K562 (cell line): ENCODE measurements around the gene DNALI1. TPM values are rescaled to one million over a fixed set of nuclear protein-coding genes. Genes with fewer than 3 reads are reported as not detected.

ENCODE experiments used
- DPF2 ChIP-seq: fragments of 450-650 bp; IDR thresholded peaks from 2 replicates; pipeline ENCODE4 v1.6.1; 2016
- HDAC1 ChIP-seq, 2 experiments: fragments of 450-650 bp; IDR thresholded peaks; 2 replicates each; pipeline ENCODE4 v1.6.1; 2016 to 2017; ENCODE audit warnings: inconsistent platforms in 1 of 2, mild to moderate bottlenecking in 1 of 2, moderate library complexity in 1 of 2
- PBX2 ChIP-seq, 2 experiments: IDR thresholded peaks in 1 of 2; conservative IDR thresholded peaks in 1 of 2; 2 replicates each; pipeline ENCODE4 v1.6.1; 2016; ENCODE audit warnings: low read depth in 2 of 2, mild to moderate bottlenecking in 1 of 2, missing compliant biosample characterization in 1 of 2, missing genetic modification characterization in 1 of 2, moderate library complexity in 1 of 2
- RAD51 ChIP-seq: fragments of 450-650 bp; IDR thresholded peaks from 2 replicates; pipeline ENCODE4 v1.7.1; 2016; ENCODE audit warnings: low read depth, mild to moderate bottlenecking, borderline replicate concordance
- RFX7 ChIP-seq: fragments of 250-450 bp; sonication (Bioruptor Pico); IDR thresholded peaks from 2 replicates; pipeline ENCODE4 v1.5.1; 2021; ENCODE audit warnings: mild to moderate bottlenecking
- SP1 ChIP-seq: sonication (generic); formaldehyde crosslinking; IDR thresholded peaks from 2 replicates; pipeline ENCODE4 v1.8.1; 2022; ENCODE audit warnings: mild to moderate bottlenecking, missing genetic modification reagents
- SP2 ChIP-seq: IDR thresholded peaks from 2 replicates; pipeline ENCODE4 v1.6.1; 2011; ENCODE audit warnings: mild to moderate bottlenecking, low read depth, low read length, moderate library complexity; ENCODE audit not compliant: poor library complexity, severe bottlenecking; ENCODE audit errors: extremely low read depth
- TBP ChIP-seq: optimal IDR thresholded peaks from 2 replicates; pipeline ENCODE3; 2011; ENCODE audit warnings: low read depth, low read length, improper control_type of control experiment
- ZNF253 ChIP-seq: fragments of 250-450 bp; sonication (Bioruptor Pico); conservative IDR thresholded peaks from 2 replicates; pipeline ENCODE4 v1.6.1; 2021; ENCODE audit warnings: mild to moderate bottlenecking
- ZNF551 ChIP-seq: fragments of 250-450 bp; sonication (Bioruptor Pico); IDR thresholded peaks from 2 replicates; pipeline ENCODE4 v1.5.0; 2021; ENCODE audit warnings: mild to moderate bottlenecking, moderate library complexity
- ZNF785 ChIP-seq: fragments of 250-450 bp; sonication (Bioruptor Pico); IDR thresholded peaks from 2 replicates; pipeline ENCODE4 v1.4.0; 2020; ENCODE audit warnings: mild to moderate bottlenecking
- polyA plus RNA-seq, 8 experiments: library from polyadenylated mRNA; depleted of rRNA in 4 of 8; stranded (reverse) in 5 of 8; unstranded in 3 of 8; fragments of >200 nt; fragmentation: Nextera tagmentation in 2 of 8; fragmentation: Illumina TruSeq in 1 of 8; extraction: Ambion mirVana in 2 of 8; extraction: Trizol in 1 of 8; gene quantifications; 2 replicates each; pipeline versions ENCODE4 v1.2.1 to v1.2.3, GENCODE V29; 2011 to 2014; ENCODE audit warnings: inconsistent platforms in 1 of 8, missing spikeins in 1 of 8
- total RNA-seq, 7 experiments: library from RNA; depleted of rRNA in 6 of 7; stranded (reverse); fragments of >200 nt in 6 of 7; fragmentation: Illumina TruSeq in 2 of 7; extraction: Trizol in 2 of 7; gene quantifications; 2 replicates each; pipeline versions ENCODE4 v1.2.1 to v1.2.3, GENCODE V29; 2011 to 2021; ENCODE audit warnings: low replicate concordance in 1 of 7
- TF ChIP-seq, protein P1 (sequence below): fragments of 250-450 bp; sonication (Bioruptor Pico); IDR thresholded peaks from 2 replicates; pipeline ENCODE4 v1.4.0; 2020
- TF ChIP-seq, protein P2 (sequence below): fragments of 250-450 bp; sonication (Bioruptor Pico); IDR thresholded peaks from 2 replicates; pipeline ENCODE4 v1.4.0; 2020; ENCODE audit warnings: mild to moderate bottlenecking, moderate library complexity, borderline replicate concordance
- TF ChIP-seq, protein P3 (sequence below): IDR thresholded peaks from 2 replicates; pipeline ENCODE4 v1.6.1; 2012; ENCODE audit warnings: low read depth, low read length, improper control_type of control experiment, borderline replicate concordance

Gene DNALI1
- total and polyA plus RNA-seq, 9 of the 15 experiments (the other 6 are each of a cell fraction or from before 2014, with no cell fraction given): 0.87 to 5.6 (median 1.2) TPM

- no peak for TF ChIP-seq PBX2 (CRISPR knock-in tag; IDR thresholded peaks at IDR 0.05; ENCODE audit: low read depth)
- peak; percentile 20; the same call in 1 of the 2 replicates for TF ChIP-seq PBX2 (tag; conservative IDR thresholded peaks at IDR 0.05; ENCODE audit: low read depth)
- no peak for TF ChIP-seq ZNF253 (CRISPR knock-in tag)
- TF ChIP-seq, protein P1, sequence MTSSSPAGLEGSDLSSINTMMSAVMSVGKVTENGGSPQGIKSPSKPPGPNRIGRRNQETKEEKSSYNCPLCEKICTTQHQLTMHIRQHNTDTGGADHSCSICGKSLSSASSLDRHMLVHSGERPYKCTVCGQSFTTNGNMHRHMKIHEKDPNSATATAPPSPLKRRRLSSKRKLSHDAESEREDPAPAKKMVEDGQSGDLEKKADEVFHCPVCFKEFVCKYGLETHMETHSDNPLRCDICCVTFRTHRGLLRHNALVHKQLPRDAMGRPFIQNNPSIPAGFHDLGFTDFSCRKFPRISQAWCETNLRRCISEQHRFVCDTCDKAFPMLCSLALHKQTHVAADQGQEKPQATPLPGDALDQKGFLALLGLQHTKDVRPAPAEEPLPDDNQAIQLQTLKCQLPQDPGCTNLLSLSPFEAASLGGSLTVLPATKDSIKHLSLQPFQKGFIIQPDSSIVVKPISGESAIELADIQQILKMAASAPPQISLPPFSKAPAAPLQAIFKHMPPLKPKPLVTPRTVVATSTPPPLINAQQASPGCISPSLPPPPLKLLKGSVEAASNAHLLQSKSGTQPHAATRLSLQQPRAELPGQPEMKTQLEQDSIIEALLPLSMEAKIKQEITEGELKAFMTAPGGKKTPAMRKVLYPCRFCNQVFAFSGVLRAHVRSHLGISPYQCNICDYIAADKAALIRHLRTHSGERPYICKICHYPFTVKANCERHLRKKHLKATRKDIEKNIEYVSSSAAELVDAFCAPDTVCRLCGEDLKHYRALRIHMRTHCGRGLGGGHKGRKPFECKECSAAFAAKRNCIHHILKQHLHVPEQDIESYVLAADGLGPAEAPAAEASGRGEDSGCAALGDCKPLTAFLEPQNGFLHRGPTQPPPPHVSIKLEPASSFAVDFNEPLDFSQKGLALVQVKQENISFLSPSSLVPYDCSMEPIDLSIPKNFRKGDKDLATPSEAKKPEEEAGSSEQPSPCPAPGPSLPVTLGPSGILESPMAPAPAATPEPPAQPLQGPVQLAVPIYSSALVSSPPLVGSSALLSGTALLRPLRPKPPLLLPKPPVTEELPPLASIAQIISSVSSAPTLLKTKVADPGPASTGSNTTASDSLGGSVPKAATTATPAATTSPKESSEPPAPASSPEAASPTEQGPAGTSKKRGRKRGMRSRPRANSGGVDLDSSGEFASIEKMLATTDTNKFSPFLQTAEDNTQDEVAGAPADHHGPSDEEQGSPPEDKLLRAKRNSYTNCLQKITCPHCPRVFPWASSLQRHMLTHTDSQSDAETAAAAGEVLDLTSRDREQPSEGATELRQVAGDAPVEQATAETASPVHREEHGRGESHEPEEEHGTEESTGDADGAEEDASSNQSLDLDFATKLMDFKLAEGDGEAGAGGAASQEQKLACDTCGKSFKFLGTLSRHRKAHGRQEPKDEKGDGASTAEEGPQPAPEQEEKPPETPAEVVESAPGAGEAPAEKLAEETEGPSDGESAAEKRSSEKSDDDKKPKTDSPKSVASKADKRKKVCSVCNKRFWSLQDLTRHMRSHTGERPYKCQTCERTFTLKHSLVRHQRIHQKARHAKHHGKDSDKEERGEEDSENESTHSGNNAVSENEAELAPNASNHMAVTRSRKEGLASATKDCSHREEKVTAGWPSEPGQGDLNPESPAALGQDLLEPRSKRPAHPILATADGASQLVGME (CRISPR knock-in tag): 0 out of 2 replicates have a peak, but pooled peaks have one; percentile 67
- TF ChIP-seq, protein P2, sequence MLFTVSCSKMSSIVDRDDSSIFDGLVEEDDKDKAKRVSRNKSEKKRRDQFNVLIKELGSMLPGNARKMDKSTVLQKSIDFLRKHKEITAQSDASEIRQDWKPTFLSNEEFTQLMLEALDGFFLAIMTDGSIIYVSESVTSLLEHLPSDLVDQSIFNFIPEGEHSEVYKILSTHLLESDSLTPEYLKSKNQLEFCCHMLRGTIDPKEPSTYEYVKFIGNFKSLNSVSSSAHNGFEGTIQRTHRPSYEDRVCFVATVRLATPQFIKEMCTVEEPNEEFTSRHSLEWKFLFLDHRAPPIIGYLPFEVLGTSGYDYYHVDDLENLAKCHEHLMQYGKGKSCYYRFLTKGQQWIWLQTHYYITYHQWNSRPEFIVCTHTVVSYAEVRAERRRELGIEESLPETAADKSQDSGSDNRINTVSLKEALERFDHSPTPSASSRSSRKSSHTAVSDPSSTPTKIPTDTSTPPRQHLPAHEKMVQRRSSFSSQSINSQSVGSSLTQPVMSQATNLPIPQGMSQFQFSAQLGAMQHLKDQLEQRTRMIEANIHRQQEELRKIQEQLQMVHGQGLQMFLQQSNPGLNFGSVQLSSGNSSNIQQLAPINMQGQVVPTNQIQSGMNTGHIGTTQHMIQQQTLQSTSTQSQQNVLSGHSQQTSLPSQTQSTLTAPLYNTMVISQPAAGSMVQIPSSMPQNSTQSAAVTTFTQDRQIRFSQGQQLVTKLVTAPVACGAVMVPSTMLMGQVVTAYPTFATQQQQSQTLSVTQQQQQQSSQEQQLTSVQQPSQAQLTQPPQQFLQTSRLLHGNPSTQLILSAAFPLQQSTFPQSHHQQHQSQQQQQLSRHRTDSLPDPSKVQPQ (CRISPR knock-in tag): no peak
- TF ChIP-seq TBP: no peak
- no peak for TF ChIP-seq RAD51
- TF ChIP-seq, protein P3, sequence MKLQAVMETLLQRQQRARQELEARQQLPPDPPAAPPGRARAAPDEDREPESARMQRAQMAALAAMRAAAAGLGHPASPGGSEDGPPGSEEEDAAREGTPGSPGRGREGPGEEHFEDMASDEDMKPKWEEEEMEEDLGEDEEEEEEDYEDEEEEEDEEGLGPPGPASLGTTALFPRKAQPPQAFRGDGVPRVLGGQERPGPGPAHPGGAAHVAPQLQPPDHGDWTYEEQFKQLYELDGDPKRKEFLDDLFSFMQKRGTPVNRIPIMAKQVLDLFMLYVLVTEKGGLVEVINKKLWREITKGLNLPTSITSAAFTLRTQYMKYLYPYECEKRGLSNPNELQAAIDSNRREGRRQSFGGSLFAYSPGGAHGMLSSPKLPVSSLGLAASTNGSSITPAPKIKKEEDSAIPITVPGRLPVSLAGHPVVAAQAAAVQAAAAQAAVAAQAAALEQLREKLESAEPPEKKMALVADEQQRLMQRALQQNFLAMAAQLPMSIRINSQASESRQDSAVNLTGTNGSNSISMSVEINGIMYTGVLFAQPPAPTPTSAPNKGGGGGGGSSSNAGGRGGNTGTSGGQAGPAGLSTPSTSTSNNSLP: no peak
- TF ChIP-seq ZNF551 (CRISPR knock-in tag): no peak
- TF ChIP-seq SP1 (CRISPR knock-in tag): peak; percentile 19; the same call in 1 of the 2 replicates
- no peak for TF ChIP-seq SP2
- TF ChIP-seq RFX7 (CRISPR knock-in tag): no peak
- TF ChIP-seq DPF2: 0 out of 2 replicates have a peak, but pooled peaks have one; percentile 9
- no peak for TF ChIP-seq ZNF785 (CRISPR knock-in tag)
- TF ChIP-seq HDAC1 (IDR thresholded peaks at IDR 0.05): 0 out of 4 replicates have a peak, but pooled peaks of 1 of the 2 experiments have one; percentile 17
These were observed 42.9 kb upstream of the DNALI1 start (continued) for GRCh38 chr1:37513795-37514349.
